ENCODE results near the gene BICC1.
"Not testable (repeated sequence)": the region's sequence is repeated elsewhere in the genome, so short reads cannot be mapped to it uniquely, and the experiment has no call there.

BICC1 gene

DNA sequence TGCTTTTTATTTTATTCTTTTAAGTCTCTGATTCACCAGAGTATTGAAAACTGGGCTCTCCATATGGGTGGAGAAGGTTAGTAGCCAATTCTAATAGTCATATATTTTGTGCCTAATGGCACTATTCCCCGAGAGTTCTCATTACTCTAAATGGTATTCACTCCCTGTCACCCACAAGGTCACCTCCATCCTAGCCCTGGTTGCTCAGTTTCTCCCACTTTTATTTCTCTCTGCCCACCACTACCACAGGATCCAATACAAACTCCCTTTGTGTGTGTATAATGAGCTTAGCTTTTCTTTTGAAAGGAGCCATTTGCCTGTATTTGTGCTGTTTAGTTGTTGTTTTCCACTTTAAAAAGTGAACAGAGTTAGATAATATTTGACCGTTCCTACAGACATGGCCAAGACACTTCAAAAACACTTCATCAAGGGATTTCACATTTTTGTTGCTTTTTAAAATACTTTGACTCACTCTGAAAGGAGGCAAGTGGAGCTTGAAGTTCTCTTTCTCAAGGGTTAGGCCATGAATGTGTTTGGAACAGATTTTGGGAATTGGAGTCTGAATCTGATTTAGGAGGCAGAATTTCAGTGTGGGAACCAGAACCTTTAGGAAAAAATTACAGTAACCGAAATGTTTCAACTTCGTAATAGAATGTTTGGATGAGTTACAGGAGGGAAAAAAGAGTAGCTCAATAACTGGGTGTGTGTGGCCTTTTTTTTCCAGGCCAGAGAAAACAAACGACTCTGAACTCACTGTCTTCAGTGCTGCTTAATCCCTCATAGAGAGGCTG lies 321.3 kb downstream of the BICC1 start:
- no peak for DNase-seq

DNA sequence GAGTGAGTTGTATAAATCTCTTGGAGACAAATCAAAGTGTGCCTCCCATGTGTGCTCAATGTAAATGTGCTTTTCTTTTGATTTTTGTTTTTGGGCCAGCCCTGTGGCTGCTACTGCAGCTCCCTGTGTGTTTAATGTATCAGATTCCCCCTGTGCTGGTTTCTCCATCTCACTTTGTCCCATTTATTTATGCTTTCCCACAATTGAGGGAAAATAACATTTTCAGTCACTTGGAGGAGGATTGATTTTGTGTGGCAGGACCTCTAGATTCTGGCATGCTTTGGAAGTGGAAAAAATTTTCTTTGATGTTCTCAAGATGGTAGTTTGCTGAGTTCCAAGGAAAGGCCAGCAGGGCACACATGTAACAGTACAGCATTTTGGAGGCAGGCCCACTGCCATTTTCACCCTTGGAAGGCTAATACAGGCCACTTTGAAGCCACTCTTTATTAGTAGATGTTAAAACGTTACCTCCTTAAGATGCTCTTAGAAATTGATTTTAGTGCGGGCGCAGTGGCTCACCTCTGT lies 323.6 kb downstream of the BICC1 start:
- DNase-seq, result no peak

DNA sequence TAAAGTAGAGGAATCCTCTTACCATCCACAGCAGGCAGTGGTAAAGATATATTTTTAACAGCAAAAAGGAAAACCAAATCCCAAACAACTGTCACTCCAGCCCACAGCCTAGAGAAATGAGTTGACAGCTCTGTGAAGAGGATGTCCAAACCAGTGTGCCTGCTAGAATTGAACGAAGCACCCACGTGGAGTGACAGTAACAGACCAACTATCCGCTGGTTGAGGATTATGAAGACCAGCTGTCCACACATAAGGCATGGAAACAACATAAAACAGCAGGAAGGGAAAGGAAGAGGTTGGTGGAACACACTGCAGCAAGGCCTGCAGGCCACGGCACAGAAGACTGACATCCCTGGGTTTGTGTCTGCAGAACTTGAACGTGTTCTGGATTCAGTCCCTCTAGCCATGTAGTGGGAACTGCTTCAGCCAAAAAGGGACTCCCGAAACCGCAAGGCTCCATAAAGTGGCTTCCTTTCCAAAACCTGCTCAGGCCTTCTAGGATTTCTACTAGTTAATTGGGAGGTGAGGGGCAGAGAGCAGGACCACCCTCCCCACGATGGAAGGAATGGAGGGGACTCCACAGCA lies 324.4 kb downstream of the BICC1 start:
- DNase-seq, result no peak

GRCh38 chr10:58837826-58838225 lies 325.2 kb downstream of the BICC1 start:
- no peak for DNase-seq

DNA sequence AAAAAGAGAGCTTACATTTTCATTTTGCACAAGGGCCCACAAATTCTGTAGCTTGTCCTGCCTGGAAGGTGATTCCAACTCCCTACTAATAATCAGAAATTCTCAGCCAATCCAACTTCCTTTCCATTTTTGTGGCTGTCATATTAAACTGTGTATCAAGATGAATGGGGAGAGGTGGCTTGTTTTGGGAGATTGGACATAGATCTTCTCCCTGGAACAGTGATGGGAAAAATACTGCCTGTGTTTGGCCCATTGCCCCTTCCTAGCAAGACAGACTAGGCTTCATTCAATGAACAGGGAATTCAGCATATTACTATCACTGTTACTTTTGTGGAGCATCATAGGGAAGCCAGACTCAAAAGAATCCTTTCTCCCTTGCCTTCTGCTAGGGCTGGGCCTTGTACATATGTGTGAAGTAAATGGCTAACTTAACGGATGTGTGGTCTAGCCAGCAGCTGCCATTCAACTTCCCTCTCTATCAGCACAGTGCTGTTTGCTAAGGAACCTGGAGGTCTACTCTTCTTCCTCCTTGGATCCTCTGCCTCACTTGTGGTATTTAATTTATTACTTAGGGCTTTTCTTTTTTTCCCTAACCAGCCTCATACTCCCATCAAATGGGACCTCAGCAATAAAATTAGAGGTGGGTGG lies 326.0 kb downstream of the BICC1 start:
- no peak for DNase-seq

GRCh38 chr10:58839771-58840170 lies 327.1 kb downstream of the BICC1 start:
- no peak for DNase-seq

- no peak for DNase-seq
These were observed 328.3 kb downstream of the BICC1 start for GRCh38 chr10:58840840-58841435.

DNA sequence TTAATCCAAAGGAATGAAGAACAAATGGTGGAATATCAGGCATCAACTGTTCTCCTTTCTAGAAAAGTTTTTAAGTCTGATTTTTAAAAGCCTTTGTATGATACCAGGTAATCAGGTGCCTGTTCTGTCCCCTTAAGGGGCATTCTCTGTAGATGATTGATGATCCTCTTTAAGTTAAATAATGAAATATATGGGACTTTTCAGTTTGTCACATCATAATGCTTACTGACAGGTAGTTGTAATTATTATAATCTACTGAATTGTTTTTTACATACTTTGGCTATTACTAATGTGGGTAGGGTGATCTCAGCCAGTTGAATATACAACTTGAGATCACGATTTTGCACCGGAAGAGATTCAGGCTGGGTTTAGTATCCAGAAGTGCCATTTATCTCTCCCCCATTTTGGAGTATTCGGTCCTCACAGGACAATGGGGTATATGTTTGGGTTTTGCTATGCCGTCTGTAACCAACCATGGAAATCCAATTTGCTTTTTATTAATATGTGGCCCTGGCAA lies 330.2 kb downstream of the BICC1 start:
- DNase-seq, result no peak

GRCh38 chr10:58843760-58844159 lies 331.1 kb downstream of the BICC1 start:
- DNase-seq, result no peak

GRCh38 chr10:58844680-58845079 lies 332.0 kb downstream of the BICC1 start:
- DNase-seq, result no peak

- DNase-seq, result no peak
These were observed 334.2 kb downstream of the BICC1 start for GRCh38 chr10:58846856-58847255.

DNA sequence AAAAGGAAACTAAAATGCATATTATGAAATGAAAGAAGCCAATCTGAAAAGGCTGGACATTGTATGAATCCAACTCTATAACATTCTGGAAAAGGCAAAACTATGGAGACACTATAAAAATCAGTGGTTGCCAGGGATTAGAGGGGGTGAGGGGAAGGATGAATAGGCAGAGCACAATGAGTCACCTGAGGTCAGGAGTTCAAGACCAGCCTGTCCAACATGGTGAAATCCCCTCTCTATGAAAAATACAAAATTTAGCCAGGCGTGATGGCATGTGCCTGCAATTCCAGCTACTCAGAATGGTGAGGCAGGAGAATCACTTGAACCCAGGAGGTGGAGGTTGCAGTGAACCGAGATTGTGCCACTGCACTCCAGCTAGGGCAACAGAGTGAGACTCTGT lies 338.9 kb downstream of the BICC1 start:
- DNase-seq, result no peak

DNA sequence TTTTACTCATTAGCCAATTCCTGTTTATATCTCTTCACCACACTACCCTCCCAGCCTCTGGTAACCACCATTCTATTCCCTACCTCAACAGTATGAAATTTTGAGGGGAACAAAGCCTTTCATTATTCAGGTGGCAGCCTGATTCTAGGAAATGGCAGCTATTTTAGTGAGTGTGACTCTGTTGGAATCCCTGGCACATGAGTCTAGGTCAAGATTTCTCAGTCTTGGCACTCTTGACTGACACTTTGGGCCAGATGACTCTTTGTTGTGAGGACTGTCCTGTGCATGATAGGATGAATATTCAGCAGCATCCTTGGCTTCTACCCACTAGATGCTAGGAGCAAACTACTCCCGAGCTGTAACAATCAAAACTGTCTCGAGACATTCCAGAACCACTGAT lies 341.0 kb downstream of the BICC1 start:
- no peak for DNase-seq

DNA sequence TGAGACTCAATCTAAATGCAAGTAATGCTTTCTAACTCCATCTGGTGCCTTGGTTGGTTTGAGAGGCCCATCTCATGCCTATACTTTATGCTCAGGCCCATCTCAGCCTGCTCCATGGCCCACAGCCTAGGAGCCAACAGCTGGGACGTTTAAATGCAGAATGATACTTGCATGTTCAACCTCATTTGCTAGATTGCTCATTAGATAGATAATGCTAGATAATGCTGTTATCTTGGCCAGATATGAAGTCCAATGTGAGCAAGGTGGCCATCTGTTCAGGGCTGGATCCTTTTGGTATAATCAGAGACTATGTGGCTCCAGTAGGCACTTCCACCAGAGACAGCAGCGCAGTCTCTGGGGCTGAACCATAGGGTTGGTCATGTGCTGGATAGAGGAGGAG lies 342.1 kb downstream of the BICC1 start:
- DNase-seq, result no peak

DNA sequence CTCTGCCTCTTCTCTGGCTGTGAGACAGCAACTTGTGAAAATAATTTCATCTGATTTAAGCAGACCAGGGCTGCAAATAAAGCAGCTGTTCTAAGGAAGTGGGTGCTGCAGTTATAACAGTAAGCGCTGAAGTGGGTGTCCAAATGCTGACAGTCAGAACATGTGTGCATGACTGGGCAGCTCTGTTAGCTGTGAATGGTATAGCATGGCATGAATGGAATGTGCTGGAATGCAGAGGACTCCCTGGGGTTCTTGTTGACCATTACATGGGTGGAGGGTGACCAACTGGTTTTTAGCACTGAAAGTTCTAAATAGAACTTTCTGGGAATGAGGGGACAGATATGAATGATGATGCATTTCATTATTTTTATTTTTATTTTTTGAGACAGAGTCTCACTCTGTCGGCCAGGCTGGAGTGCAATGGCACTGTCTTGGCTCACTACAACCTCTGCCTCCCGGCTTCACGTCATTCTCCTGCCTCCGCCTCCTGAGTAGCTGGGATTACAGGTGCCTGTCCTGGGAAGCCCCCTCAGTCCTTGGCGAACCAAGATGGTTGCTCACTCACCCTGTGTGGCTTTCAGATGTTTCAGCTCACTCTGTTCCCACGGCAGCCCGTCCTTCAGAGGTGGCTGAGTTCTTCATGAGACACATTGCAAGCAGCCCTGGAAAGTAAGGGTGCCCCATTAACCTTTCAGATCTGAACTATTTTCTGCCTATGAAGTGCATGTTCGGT lies 344.0 kb downstream of the BICC1 start:
- DNase-seq, result no peak

- no peak for DNase-seq
These were observed 344.7 kb downstream of the BICC1 start for GRCh38 chr10:58857251-58857805.

DNA sequence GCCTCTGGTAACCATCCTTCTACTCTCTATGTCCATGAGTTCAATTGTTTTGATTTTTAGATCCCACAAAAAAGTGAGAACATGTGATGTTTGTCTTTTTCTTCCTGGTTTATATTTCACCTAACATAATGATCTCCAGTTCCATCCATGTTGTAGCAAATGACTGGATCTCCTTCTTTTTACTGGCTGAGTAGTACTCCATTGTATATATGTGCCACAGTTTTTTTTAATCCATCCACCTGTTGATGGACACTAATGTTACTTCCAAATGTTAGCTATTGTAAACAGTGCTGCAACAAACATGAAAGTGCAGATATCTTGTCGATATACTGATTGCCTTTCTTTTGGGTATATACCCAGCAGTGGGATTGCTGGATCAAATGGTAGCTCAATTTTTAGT lies 345.5 kb downstream of the BICC1 start:
- DNase-seq, result not testable (repeated sequence)

DNA sequence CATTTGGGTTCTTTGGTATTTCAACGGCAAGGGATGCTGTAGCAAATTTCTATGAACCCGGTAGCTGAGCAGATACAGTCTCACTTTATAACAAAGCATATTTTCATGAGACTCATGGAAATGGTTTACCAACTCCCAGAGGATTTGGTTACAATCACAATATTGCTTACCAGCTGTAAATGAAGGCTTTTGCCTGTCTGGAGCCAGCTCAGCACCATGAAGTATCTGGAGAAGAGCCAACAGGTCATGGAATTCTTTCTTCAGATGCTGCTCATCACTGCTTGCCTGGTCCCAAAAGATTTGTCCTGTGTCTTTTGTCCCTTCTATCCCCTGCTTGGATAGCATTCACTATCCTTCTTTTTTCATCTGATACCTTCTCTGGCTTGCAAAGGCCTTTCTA lies 346.9 kb downstream of the BICC1 start:
- no peak for DNase-seq

GRCh38 chr10:58867683-58868082 lies 355.0 kb downstream of the BICC1 start:
- DNase-seq, result no peak

DNA sequence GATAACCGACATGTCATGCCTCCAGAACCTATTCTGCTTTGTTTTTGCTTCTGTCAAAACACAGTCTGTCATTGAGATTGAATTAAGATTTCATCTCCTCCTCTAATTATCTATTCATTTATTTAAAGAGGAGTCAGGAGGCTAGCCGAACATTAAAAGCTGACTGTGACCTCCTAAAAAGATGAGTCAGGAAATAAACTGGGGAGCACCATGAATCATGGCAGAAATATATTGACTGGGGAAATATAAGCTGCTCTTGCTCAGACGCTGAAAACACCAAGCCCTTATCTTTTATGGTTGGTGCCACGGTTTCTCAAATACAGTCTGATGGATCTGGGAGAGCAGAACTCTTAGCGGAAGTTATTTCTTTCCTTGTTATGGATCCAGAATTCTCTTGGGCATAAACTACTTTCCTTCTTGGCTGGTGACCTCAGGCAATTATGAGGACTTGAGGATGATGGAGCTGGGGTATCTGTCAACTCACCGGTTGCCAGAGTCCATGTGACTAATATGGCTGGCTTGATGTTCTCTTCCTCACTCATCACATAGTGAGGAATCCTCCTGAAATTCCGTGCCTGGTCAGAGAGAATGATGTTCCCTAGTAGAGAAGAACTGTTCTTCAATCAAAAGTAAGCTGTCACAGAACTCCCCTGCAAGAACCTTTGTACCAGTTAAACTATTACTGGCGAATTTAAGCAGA lies 356.2 kb downstream of the BICC1 start:
- DNase-seq, result no peak

GRCh38 chr10:58870070-58870469 lies 357.4 kb downstream of the BICC1 start:
- no peak for DNase-seq

DNA sequence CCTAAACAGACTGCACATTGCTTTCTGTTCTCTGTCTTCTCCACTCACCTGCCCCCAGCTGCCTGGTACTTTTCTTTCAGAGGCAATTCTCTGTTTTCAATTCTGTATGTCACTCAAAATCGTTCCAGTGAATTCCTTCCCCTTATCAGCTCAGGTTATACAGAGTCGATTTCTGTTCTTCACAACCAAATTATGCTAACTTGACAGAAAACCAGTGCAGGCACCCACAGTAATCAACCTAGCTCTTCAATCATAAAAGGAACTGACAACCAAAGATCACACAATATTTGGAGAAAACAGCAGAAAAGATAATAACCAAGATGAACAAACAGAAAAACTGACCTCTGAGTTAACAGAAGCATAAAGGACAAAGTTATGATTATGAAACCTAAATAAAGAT lies 360.5 kb downstream of the BICC1 start:
- DNase-seq, result no peak
